HG03064 (cell line): ENCODE measurements around the gene ACOT7.

Experiments
- ATAC-seq: cut with Tn5 transposase; IDR thresholded peaks from one replicate; pipeline ENCODE4 v1.9.1; 2021; ENCODE audit warnings: low read depth; ENCODE audit not compliant: unreplicated experiment

Gene ACOT7

DNA sequence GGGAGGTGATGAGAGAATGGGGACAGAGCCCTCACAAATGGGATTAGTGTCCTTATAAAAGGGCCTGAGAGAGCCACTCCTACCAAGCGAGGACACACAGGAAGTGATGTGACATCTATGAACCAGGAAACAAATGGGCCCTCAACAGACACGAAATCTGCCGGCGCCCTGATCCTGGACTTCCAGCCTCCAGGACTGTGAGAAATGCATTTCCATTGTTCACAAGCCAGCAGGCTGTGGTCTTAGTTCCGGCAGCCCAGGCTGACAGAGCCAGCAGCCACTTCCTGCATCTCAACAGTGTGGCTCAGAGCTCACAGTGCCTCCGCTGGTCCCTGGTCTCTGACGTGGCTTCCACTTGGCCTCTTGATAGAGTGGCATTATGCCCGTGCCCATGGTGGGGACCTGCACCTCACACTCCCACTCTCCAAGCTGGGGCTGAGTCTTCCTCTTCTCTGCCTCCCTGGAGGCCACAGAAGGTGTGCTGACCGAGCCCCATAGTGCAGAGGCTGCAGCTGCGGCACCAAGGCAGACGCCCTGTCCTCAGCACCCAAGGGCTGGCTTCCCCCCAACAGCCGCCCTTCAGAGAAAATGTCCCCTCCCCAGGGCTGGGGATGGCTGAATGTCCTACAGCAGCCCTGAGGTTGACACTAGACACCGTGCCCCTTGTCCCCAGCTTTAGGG is 44.9 kb downstream of the ACOT7 start:
- ATAC-seq, result no peak

DNA sequence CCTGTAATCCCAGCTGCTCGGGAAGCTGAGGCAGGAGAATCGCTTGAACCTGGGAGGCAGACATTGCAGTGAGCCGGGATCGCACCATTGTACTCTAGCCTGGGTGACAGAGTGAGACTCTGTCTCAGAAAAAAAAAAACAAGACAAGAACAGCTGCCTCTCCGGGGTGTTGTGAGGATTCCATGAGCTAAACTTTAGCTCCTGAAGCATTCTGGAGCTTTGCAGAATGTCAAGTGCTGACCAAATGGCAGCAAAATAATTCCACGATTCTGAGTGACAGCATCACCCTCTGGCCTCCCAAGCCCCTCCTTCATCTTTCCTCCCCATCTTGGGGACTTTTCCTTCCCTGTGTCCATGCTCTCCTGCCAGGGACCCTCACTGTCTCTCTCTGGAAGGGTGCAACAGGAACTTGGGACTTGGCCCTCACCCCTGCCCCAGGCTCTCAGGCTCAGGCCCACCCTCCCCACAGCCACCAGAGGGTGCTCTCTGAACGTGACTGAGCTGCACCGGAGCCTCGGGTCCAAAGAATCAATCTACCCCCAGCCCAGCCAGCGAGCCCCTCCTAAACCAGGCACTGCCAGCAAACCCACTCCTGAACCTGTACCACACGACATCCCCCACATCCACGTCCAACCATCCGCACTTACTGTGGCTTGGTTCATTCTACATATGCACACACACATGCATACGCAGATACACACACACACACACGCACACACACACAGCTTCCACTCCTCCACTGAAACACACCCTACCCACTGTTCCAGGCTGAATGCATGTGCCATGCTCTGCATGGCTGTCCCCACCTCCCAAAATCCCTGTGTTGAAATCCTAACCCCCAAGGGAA is 45.7 kb downstream of the ACOT7 start:
- ATAC-seq, result no peak

DNA sequence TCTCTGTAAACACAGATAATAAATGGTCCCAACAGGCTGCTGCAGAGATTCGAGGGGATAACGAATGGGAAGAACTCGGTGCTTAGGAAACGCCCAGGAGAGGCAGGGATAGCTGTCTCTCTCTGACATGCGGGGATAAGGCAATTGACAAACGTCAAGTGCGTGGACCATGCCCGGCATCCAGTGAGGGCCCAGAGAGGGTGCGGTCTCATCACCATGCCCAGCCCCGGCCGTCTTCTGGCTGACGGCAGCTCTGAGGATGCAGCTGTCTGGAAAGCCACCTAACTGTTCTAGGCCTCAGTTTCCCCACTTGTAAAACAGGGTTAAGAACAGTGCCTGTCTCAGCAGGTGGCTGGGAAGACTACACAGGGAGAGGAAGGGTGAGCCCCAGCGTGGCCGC is 48.1 kb downstream of the ACOT7 start:
- ATAC-seq, result no peak

DNA sequence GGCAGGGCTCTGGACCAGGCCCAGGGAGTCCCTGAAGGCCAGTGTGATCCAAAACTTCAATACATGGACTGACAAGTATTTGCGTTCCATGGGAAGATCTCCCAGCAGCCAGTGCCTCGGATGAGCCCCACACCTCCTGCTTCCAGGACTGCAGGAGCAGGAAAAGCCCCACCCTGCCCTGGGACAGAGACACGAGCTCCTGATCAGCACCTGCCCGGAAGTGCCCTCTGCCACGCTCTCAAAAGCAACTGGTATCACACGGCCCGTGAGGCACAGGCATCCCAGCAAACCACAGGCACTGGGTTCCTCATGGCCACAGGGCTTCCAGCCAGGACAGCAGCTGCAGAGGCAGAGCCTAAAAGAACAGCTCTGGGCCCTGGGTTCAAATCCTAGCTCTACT is 48.6 kb downstream of the ACOT7 start:
- no peak for ATAC-seq

DNA sequence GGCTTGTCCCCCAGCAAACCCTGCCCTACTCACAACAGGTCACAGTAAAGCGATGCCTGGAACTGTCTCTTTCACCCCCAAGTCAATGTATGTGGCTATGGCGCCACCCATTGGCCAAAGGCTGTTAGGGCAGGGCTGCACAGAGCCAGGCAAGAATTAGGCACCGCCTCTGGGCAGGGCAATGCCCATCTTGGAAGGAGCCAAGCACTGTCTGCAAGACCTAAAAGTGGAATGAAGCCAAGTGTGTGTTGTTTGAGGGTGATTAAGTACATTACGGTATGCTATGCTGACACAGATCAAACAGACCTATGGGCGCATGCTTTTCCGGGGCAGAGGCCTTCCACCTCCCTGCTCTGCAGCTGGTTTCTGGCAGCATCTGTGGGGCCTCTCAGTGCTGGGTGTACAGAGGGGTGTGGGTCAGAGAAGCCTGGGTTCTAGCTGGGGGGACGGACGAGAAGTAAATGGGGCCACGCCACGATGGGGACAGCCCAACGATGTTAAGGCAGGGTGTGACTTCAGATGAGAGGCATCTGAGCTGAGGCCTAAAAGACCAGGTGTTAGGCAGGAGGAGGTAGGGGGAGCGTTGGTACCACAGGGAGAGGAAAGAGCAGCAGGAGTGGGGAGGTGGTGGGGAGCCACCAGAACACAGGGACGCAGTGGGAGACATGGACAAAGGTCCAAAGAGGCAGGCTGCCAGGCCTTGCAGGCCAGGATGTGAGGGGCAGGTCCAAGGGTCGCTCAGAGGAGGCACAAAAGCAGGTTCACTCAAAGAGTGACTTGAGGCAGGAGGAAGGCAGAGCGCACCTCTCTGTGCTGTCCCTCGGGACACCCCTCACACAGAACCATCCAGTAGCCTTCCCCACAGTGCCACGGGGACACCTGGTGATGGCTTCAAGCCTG is 49.8 kb downstream of the ACOT7 start:
- no peak for ATAC-seq

DNA sequence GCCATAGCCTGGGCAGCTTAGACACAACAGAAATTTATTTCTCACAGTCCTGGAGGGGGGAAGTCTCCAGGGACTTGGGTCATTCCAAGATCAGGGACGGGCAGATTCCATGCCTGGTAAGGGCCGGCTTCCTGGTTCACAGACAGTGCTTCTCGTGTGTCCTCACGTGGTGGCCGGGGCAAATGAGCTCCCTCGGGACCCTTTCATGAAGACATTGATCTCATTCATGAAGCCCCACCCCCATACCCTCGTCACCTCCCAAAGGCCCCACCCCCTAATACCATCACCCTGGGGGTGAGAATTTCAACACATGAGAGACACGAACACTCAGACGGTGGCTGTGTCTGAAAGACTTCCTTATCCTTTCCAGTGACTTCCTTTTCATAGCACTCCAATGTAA is 51.5 kb downstream of the ACOT7 start:
- ATAC-seq, result no peak

DNA sequence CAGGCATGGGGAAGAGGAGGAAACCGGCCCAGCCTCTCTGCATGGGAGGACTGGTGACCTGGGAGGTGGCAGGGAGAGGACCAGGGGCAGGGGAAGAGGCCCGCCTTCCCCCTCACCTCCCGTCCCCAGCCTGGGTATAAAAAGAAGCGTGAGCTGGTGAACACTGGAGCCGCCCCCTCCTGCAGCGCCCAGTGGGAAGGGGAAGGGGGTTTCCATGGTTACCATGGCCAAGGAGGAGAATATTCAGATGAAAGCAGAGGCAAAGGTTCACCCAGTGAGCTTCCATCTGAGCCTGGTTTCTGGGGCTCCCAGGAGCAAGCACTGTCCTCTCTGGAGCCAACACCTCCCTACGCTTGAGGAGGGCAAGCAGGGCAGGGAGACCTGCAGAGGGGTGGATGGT is 54.9 kb downstream of the ACOT7 start:
- no peak for ATAC-seq

DNA sequence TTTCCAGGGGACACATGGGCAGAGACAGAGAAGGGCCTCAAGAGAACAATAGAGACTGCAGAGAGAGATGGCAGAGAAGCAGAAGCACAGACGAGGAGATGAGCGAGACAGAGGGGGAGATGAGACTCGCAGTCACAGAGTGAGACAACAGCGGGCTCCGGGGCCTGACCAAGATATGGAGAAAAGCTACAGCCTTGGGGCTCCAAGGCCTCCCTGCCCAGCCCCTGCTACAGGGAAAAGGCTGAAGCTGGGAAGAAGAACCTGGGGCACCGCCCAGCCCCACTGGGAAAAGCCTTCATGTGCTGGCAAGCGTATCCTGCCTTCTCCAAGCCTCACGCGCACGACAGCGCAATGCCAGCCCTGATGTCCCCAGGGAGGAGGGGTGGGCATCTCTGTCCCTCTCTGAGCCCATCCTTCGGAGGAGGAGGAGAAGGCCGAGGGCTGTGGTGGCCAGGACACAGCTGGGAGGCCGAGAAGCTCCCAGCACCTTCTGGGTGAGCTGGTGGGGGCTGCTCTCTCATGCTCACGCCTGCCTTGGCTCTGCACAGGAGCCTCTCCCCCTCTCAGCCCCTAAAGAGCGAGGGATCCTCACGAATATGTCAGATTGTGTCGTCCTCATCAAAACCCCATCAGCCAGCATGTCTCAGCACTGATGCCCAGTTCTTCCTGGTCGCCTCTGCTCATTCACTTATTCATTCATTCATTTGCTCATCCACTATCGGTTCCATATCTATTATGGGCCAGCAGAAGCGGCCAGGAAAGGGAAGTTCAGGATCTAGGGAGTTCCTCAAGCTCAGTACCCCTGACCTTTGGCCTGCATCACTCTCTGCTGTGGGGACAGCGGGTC is 56.6 kb downstream of the ACOT7 start:
- no peak for ATAC-seq

DNA sequence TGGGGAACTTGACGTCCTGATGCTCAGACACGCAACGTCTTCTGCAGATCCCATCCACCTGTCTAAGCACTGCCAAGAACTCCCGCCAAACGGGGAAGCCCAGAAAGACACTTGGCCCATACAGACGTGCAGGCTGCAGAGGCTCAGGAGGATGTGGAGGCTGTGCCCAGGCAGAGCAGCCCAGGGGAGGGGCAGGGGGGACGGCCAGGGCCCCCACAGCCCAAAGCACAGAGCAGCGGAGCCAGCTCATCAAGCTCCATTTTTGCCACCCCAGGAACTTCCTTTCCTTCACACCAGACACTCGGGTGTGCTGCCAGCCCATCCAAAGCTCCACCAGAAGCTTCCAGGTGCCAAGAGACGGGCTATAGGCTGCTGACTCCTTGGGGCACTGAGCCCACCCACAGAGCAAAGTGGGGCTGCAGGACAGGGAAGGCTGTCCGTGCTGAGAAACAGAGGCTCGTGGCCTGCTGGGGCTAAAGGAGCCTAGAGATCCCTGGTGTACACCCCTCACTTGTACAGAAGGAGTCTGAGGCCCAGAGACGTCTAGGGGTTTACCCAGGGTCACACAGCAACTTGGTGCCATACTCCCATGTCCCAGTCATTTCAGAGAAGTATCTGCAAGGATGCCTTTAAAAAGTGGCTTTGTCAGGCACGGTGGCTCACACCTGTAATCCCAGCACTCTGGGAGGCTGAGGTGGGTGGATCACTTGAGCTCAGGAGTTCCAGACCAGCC is 59.1 kb downstream of the ACOT7 start:
- ATAC-seq, result no peak

DNA sequence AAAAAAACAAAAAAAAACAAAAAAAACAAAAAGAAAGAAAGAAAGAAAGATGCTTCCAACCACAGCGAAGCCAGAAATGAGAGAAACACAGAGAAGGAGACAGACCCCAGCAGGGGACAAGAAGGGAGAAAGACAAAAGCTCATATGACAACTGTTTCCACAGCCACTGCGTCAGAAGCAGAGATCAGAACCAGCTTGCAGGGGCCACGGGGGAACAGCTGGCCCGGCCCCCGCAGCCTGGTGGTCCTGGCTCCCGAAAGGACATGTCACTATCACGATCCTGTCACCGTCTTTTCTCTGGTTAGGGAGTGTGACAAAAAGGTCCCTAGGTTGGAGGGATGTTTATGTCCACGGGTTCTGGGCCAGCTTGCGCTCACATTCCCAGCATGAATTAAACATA is 60.7 kb downstream of the ACOT7 start:
- ATAC-seq, result no peak

DNA sequence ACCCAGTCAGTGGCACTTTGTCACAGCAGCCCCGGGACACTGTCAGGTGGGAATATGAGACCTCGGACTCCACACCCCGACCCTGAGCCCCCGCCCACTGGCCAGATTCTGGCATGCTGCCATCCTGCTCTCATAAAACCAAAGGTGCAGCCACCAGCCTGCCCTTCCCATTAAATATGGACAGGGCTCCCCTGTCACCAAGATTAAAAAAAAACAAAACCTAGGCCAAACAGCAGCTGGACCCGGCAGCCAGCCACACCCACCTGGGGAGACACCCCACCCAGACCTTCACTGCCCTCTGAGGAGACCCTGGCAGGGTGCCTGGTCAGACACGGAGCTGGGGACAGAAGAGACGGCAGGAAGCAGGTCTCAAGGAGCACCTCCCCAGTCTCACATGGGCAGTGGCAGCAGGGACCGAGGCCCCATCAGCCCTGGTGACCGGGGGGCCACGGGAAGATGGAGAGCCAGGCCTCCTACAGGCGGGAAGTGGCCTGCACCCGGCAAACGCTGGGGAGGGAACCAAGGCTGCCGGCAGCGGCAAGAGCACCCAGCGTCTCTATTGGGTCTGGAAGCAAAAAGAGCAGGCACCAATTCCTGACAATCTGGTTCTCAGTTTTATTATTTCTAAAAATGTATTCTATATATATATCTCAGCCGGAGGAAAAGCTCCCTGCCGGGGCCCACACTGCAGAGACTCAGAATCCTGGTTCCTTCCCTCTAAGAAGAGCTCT is 61.9 kb downstream of the ACOT7 start:
- no peak for ATAC-seq

DNA sequence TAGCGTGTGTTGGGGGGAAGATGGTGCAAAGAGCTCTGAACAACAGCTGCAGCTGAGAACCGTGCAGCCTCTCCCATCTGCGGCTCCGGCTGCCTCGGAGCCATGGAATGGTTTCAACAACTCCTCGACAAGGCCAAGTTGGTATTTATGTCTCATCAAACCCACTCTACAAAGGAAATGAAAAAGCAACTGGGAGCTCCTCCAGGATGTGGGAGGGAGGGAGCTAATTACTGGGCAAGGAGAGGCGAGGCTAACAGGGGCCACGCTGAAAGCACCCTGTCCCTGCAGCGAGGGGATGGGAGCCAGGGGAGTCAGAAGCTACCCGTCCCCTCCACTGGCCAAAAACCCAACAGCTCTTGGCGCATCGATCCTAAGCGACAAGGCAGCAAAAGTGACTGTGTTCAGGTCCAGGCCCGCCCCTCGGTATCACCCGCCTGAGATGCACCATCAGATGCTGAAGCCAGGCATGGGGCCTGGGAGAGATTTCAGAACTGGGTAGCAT is 63.1 kb downstream of the ACOT7 start:
- ATAC-seq, result no peak

DNA sequence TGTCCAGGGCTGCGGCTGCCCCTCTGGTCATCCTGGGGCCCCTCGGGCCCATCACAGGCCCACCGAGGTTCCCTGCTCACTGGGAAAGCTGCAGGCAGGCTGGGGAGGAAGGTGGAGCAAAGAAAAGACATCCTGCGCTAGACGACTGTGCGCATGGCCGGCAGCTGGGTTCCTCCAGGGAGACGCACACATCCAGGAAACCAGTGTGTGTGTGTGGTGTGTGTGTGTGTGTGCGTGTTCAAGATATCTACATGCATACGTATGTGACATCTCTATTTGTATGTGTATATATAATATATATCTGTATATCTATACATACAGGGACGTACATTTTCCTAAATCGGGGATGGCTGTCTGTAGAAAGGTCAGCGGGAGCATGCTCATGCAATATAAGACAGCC is 63.7 kb downstream of the ACOT7 start:
- ATAC-seq, result no peak

DNA sequence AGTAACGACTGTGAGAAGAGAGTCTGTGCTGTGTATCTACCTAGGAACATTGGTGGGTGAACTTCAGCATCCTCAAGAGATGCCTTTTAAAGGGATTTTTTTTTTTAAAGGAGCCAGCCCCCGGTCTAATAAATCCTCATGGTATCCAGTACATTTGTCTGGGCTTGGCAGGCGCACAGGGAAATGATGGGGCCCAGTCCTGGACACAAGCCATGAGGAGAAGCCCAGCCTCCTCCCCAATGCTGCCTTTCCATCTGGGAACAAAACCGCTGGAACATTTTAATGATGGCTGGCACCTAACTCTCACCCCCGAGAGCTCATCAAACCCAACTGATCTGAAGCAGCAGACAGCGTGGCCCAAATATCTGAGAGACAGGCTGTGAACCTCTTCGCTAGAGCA is 64.2 kb downstream of the ACOT7 start:
- ATAC-seq, result no peak

DNA sequence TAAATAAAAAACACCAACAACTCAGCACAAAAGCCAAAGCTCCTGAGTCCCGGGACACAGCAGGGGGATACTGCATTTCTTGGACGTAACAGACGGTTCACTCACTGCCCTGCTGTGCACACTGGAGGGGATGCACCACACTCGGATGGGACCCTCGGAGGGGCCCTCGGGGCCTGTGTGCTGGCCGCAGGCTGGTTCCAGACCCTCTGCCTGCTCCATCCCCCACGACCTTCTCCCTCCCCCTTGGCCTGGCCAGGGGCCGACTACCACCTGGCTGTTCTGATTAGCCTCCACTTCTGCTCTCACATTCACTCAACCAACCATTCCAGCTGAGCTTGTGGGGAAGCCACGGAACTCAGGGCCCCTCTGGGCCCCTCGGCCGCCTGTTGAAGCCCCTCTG is 64.9 kb downstream of the ACOT7 start:
- no peak for ATAC-seq

DNA sequence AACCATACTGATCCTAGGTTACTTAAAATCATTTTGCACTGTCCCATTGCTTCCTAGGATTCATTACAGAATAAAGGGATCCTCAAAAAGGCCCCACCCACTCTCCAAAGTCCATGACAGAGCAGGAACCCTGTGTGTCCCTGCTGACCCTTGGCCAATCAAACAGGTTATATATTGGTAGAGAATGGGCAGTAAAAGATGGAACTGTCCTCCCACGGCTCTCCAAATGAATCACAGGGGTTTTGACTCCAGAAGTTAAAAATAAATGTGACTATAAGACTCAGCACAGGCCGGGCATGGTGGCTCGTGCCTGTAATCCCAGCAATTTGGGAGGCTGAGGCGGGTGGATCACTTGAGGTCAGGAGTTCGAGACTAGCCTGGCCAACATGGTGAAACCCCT is 65.5 kb downstream of the ACOT7 start:
- ATAC-seq, result no peak

DNA sequence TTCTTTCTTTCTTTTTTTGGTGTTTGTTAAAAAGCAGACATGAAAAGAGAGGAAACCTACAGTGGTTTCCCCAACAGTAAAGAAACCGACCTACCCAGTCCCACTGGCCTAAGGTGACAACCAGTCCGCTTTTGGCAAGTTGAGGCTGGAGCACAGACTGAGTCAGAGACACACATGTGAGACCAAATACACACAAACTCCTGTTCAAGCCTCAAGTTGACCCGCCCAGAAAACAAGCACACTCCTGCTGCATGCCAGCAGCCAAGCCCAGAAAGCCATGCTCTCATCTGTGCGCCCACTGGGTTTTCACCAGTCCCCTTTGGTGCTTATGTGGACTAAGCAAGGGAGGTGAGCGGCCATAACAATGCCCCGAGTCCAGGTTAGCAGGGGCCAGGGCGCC is 68.1 kb downstream of the ACOT7 start:
- ATAC-seq, result no peak

DNA sequence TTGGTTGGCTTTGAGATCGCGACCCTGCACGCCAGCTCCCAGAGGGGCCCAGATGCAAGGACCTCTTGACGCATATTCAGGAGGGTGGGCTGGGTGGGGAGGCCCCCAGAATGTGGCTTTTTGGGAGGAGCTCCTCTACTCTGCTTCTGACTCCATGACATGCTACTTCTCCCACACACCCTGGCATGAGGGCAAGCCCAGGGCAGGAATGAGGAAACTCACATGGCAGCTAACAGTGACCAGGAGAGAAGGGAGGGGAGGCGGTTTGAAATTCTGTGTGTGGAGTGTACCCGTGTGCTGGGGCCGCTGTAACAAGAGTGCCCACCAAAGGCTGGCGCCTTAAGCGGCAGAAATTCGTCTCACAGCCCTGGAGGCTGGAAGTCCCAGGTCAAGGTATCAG is 71.4 kb downstream of the ACOT7 start:
- ATAC-seq, result no peak

DNA sequence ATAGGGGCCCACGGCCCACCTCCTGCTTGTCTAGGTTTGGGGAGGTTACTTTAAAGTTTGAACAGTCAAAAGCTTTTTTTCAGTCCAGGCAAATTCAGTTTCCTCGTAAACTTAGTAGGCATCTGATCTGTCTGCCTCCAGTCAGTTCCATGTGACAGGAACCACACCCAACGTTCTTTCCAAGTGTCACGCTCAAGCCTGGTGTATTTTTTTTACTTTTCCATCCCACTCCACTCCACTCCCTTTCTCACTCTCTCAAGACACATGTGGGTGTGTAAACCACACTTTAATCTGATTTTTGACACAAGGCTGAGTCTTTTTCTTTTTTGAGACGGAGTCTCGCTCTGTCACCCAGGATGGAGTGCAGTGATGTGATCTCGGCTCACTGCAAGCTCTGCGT is 72.4 kb downstream of the ACOT7 start:
- ATAC-seq, result no peak
